IPS-11a (cell line): ENCODE data around the gene KRTCAP2.
"Not testable (repeated sequence)": the region's sequence is repeated elsewhere in the genome, so short reads cannot be mapped to it uniquely, and the experiment has no call there.

Experiments
- H3K4me3 ChIP-seq: one replicate; pipeline ENCODE4 v1.5.1; 2013; ENCODE audit warnings: low read depth, low read length, control low read depth

Gene KRTCAP2

GRCh38 chr1:155172732-155173477, at the start of gene KRTCAP2:
KRTCAP2 (minus strand) TSS chr1:155173304; CDS start chr1:155173224, 80 bp downstream.
- H3K4me3 ChIP-seq: peak within 1 kb of the TSS; percentile 80

- H3K4me3 ChIP-seq: not testable (repeated sequence)
Observed at GRCh38 chr1:155220211-155220965, 47.3 kb upstream of the KRTCAP2 start.

- no peak overlapping the region for H3K4me3 ChIP-seq
Observed at GRCh38 chr1:155219592-155220031, 46.5 kb upstream of the KRTCAP2 start.

GRCh38 chr1:155218854-155219591, 45.9 kb upstream of the KRTCAP2 start:
- no peak overlapping the region for H3K4me3 ChIP-seq

DNA sequence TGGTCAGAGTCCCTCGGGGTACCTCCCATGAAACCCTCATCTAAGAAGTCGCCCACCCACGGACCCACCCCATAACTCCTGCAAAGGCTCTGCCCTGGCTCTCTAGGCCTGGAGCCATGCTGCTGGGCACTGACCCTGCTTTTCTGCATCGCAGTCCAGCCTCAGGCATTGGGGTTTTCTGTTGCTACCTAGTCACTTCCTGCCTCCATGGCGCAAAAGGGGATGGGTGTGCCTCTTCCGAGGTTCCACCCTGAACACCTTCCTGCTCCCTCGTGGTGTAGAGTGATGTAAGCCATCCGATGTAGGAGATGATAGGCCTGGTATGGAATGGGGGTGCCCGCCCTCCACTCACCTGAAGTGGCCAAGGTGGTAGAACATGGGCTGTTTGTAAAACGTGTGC, 41.6 kb upstream of the KRTCAP2 start:
- not testable (repeated sequence) for H3K4me3 ChIP-seq

DNA sequence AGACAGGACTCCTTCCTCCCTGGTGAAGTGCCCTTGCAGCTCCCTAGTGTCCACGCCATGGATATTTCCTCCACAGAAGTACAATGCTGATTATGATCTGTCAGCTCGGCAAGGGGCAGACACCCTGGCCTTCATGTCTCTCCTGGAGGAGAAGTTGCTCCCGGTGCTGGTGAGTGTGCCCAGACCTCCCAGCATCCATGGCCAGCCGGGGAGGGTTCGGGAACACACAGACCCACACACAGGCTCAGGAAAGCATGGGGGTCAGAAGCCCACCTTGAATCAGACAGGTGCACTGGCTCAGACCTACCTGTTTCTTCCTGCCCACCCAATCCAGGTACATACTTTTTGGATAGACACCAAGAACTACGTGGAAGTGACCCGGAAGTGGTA, 38.9 kb upstream of the KRTCAP2 start:
- not testable (repeated sequence) for H3K4me3 ChIP-seq

- not testable (repeated sequence) for H3K4me3 ChIP-seq
Observed at GRCh38 chr1:155211381-155212050, 38.4 kb upstream of the KRTCAP2 start.

DNA sequence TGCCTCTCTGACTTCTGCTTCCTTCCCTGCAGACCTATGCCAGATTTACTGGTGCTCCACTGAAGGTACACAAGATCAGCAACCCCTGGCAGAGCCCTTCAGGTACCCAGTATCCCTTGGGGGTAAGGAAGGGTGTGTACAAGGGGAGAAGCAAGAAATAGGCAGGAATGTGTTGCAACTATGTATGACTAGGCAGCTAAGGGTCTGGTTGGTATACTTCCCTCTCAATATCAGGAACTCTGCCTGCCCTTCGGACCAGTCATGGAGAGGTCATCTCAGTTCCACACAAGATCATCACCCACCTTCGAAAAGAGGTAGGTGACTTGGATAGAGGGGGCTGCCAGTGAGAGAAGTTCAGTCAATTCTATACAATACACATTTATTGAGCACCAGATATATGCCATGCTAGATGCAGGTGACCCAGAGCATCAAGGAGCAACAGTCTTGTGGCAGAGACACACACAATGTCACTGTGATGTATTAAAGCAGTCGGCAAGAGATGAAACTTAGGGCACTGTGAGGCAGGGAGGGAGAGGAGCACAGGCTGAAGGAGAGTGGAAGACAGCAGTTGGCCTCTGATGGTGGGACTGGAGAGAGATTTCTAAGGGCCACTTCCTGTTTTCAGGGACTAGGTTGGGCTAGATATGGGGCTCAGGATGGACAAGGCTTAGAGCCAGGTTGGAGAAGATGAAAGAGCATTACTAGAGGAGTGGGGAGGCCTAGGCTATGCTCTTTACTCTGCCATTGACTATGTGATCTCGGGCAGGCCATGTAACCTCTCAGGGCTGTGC, 37.4 kb upstream of the KRTCAP2 start:
- no peak overlapping the region for H3K4me3 ChIP-seq

- H3K4me3 ChIP-seq: peak overlapping the region; percentile 91
Observed at GRCh38 chr1:155209312-155209721, 36.2 kb upstream of the KRTCAP2 start.

GRCh38 chr1:155208541-155209311, 35.6 kb upstream of the KRTCAP2 start, which contains the start of gene MTX1:
MTX1 (plus strand) TSS chr1:155208695; CDS start chr1:155208805, 110 bp downstream.
- peak within 1 kb of the TSS; percentile 91 for H3K4me3 ChIP-seq

GRCh38 chr1:155207806-155208540, 34.9 kb upstream of the KRTCAP2 start, which contains the start of gene THBS3:
THBS3 (minus strand) TSS chr1:155207897; CDS start chr1:155207876, 21 bp downstream.
- peak within 1 kb of the TSS; percentile 91 for H3K4me3 ChIP-seq

DNA sequence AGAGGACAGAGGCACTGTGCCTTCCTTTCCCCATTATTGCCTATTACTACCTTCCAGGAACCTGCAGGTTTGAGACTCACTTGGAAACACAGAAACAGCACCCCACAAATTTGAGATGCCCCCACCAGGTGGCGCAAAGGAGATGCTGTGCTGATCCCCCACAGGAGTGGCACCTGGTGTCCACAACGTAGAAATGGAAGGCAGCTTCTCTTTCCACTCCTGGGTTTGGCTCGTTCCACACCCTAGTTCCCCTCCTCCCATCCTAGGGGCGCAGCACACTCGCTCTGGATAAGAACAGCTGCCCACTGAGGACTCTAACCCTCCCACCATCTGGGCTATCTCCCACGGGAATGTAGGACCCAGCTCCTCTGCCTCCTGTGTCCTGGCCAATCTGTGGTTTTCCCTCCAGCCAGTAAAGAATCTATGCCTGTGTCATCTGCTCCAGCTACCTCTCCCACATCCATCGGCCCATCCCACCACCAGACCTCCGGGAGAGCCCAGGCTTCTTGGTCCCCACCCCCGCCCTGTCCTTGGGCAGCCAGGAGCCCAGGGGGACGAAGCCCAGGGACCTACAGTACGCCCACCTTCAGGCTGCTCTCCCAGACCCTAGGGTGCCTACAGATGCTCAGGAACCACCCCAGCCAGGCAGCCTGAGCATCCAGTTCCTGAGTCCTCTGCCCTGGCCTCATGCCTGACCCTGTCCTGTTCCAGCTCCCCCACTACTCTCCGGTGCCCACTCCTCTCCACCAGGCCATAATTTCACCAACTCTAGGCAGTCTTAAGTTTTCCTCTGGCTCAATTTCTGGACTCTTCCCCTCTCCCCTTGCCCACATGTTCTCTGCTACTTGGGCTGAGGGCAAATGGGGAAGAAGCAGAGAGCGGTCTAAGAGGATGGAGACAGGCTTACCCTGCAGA, 34.0 kb upstream of the KRTCAP2 start:
- H3K4me3 ChIP-seq: peak overlapping the region; percentile 13

GRCh38 chr1:155205969-155206593, 33.0 kb upstream of the KRTCAP2 start:
- no peak overlapping the region for H3K4me3 ChIP-seq

- no peak overlapping the region for H3K4me3 ChIP-seq
Observed at GRCh38 chr1:155205035-155205434, 31.9 kb upstream of the KRTCAP2 start.

GRCh38 chr1:155202731-155203515, 29.8 kb upstream of the KRTCAP2 start:
- no peak overlapping the region for H3K4me3 ChIP-seq

GRCh38 chr1:155202198-155202597, 29.1 kb upstream of the KRTCAP2 start:
- no peak overlapping the region for H3K4me3 ChIP-seq
